Gastrocnemius medialis (tissue), 4 donors: Measurements from ENCODE around the gene PARP1. TPM values are rescaled to one million over a fixed set of nuclear protein-coding genes. Genes with fewer than 3 reads are reported as not detected.
A peak's percentile ranks its signal among the peaks of the same experiment; 100 is the strongest.

Source experiments
- ATAC-seq, 2 donors: fragments of 150-250 bp; one replicate each; pipeline ENCODE4 v1.9.1; 2016
- DNase-seq, 2 donors: peaks; one replicate each; pipeline ENCODE4 v3.0.0-alpha.2; 2019
- H3K27ac ChIP-seq, 4 donors: fragments of 200-600 bp; sonication (generic); 1 replicate in 1 of 4; 2 replicates in 3 of 4; pipeline ENCODE4 v1.5.1; 2016 to 2018; ENCODE audit warnings: mild to moderate bottlenecking in 2 of 4, moderate library complexity in 1 of 4
- H3K27me3 ChIP-seq, 3 donors: fragments of 200-600 bp; sonication (generic) in 2 of 3; 1 replicate in 1 of 3; 2 replicates in 2 of 3; pipeline versions ENCODE4 v1.5.1 to v1.6.0; 2016 to 2019; ENCODE audit warnings: mild to moderate bottlenecking in 1 of 3, moderate library complexity in 1 of 3
- H3K36me3 ChIP-seq, 2 donors: fragments of 200-600 bp; sonication (generic) in 1 of 2; one replicate each; pipeline ENCODE4 v1.5.1; 2017 to 2018
- H3K4me1 ChIP-seq, 2 donors: fragments of 200-600 bp; sonication (generic) in 1 of 2; one replicate each; pipeline ENCODE4 v1.5.1; 2016 to 2017; ENCODE audit warnings: mild to moderate bottlenecking in 2 of 2
- H3K4me3 ChIP-seq, 4 donors: fragments of 200-600 bp; sonication (generic) in 3 of 4; 1 replicate in 1 of 4; 2 replicates in 3 of 4; pipeline ENCODE4 v1.5.1; 2016 to 2019; ENCODE audit warnings: mild to moderate bottlenecking in 2 of 4
- H3K9me3 ChIP-seq, 3 donors: fragments of 200-600 bp; sonication (generic) in 2 of 3; 1 replicate in 1 of 3; 2 replicates in 2 of 3; pipeline ENCODE4 v1.5.1; 2016 to 2019
- POLR2A ChIP-seq, 2 donors: fragments of 450-650 bp; IDR thresholded peaks; one replicate each; pipeline ENCODE4 v1.6.1; 2017; ENCODE audit warnings: antibody characterized with exemption in 2 of 2, mild to moderate bottlenecking in 2 of 2, moderate library complexity in 2 of 2
- in situ Hi-C, 4 donors: fragments of 200-750 bp; cut with MboI; loops; one replicate each; pipeline versions ENCODE4 v1.15.0 to v1.8.0; 2017; ENCODE audit warnings: low sequenced_read_pairs in 4 of 4
- intact Hi-C: fragments of 100-400 bp; cut with DNase I; formaldehyde crosslinking; loops from one replicate; pipeline ENCODE4 v1.15.1; 2023; ENCODE audit warnings: low total_unique reads
- total RNA-seq, 4 donors: library from RNA; depleted of rRNA; stranded (reverse); fragments of >200 nt; gene quantifications; one replicate each; pipeline versions ENCODE4 v1.1.0 to v1.2.3, GENCODE V29; 2016
- TF ChIP-seq, protein P1 (sequence below), 5 experiments: fragments of 450-650 bp in 3 of 5; fragments of 200-600 bp in 2 of 5; sonication (generic) in 2 of 5; IDR thresholded peaks in 4 of 5; conservative IDR thresholded peaks in 1 of 5; 1 replicate in 4 of 5; 2 replicates in 1 of 5; pipeline ENCODE4 v1.5.1; 2016 to 2019; ENCODE audit warnings: antibody characterized with exemption in 5 of 5, mild to moderate bottlenecking in 3 of 5, moderate library complexity in 3 of 5

Gene PARP1
- total RNA-seq, 4 donors from 2014 or later: 63.8 to 117 (median 99.7) TPM

DNA sequence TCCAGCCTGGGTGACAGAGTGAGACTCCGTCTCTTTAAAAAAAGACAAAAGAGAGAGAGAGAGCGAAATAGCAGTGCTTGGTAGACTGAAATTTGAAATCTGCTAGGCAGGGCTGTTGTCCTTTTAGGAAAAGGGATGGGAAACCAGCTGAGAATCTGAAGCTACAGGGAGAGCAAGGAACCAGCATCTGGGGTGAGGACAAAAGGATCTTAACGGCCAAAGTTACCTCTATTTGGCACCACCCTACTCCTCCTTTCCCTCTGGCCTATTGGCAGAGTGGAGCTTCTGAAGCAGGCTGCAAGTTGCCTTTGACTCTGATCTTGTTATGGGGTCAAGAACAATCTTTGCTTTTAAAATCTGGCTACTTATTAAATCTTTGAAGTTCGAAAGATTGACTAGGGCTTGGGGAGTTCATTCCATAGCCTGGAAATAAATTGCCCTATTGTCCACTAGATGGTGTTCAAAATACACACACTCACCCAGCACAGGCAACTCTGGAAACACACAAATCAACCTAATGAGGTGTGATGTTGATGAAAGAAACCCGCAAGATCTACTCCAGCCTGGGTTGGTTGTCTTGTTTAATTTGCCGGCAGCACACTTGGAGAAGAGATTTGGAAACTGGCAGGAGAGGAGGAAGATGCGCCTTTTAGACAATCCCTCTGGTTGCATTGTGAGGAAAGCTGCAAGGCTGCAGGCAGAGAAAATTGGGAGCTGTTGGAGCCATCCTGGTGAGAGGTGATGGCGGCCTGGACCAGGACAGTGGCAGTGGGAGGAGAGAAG, 16.5 kb upstream of the PARP1 start:
- in situ Hi-C loops: loop anchor here in 1 of 4 donors (10.0 kb wide), 1 partner anchor 190 kb away; no protein-coding TSS in a partner anchor
- intact Hi-C loops: loop anchor here (5.0 kb wide), 1 partner anchor 183 kb away; no protein-coding TSS in a partner anchor
- Histone ChIP-seq H3K36me3 (no peaks in the 10 kb centered on the region), H3K4me1 (no peaks in the 10 kb centered on the region), H3K4me3 (no peak overlapping the region), H3K9me3 (no peaks in the 10 kb centered on the region), H3K27ac (no peak overlapping the region), H3K27me3 (peaks cover 0 to 5% (median 0%) of the 10 kb centered on the region in 3 donors)
- ATAC-seq (peak; percentile 49 to 52), DNase-seq (no peak)
- no peak for TF ChIP-seq POLR2A (IDR thresholded peaks at IDR 0.05)
- TF ChIP-seq, protein P1, sequence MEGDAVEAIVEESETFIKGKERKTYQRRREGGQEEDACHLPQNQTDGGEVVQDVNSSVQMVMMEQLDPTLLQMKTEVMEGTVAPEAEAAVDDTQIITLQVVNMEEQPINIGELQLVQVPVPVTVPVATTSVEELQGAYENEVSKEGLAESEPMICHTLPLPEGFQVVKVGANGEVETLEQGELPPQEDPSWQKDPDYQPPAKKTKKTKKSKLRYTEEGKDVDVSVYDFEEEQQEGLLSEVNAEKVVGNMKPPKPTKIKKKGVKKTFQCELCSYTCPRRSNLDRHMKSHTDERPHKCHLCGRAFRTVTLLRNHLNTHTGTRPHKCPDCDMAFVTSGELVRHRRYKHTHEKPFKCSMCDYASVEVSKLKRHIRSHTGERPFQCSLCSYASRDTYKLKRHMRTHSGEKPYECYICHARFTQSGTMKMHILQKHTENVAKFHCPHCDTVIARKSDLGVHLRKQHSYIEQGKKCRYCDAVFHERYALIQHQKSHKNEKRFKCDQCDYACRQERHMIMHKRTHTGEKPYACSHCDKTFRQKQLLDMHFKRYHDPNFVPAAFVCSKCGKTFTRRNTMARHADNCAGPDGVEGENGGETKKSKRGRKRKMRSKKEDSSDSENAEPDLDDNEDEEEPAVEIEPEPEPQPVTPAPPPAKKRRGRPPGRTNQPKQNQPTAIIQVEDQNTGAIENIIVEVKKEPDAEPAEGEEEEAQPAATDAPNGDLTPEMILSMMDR (IDR thresholded peaks at IDR 0.05 in 4 of 5, conservative IDR thresholded peaks at IDR 0.05 in 1 of 5): peak in 4 of 5 experiments; percentile 23 to 59 (median 49)

DNA sequence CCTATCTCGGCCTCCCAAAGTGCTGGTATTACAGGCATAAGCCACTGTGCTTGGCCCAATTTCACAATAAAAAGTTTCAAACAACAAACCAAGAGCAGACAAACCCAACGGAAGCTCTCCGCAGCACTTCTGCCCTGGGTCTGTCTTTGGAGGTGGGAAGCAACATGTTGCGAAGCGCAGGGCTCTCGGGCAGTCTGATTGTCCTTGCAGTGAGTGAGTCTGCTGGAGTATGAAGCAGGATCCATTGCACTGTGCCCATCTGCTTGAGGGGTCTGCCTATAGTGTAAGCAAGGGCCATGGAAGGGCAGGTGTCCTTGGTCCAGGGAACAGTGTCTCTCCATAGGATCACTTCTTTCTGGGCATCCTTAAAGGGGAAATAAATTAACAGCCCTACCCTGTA, 14.6 kb upstream of the PARP1 start:
- TF ChIP-seq POLR2A (IDR thresholded peaks at IDR 0.05): no peak
- TF ChIP-seq, protein P1 (IDR thresholded peaks at IDR 0.05 in 4 of 5, conservative IDR thresholded peaks at IDR 0.05 in 1 of 5): no peak
- no peak for ATAC-seq
- H3K27me3 ChIP-seq: peaks cover 0 to 4% (median 0%) of the 10 kb centered on the region in 3 donors

DNA sequence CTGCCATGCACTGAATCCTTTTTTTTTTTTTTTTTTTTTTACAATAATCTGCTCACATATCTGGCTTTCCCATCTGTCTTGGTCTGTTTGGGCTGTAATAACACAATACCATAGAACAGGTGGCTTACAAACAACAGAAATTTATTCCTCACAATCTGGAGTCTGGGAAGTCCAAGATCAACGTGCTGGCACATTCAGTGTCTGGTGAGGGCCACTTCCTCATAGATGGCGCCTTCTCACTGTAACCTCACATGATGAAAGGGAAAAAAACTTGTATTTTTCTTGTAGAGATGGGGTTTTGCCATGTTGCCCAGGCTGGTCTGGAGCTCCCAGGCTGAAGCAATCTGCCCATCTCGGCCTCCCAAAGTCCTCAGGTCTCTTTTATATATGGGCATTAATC, 13.0 kb upstream of the PARP1 start:
- DNase-seq (no peak), ATAC-seq (no peak)
- H3K9me3 ChIP-seq: no peaks in the 10 kb centered on the region
- H3K36me3 ChIP-seq: no peaks in the 10 kb centered on the region
- H3K4me1 ChIP-seq: no peaks in the 10 kb centered on the region
- no peak overlapping the region for H3K27ac ChIP-seq
- in situ Hi-C loops (loop anchor here in 1 of 4 donors (10.0 kb wide), 1 partner anchor 194 kb away; no protein-coding TSS in a partner anchor), intact Hi-C loops (loop anchor here (5.0 kb wide), 1 partner anchor 186 kb away; no protein-coding TSS in a partner anchor)
- H3K4me3 ChIP-seq: no peak overlapping the region
- no peaks in the 10 kb centered on the region for H3K27me3 ChIP-seq
- TF ChIP-seq, protein P1 (IDR thresholded peaks at IDR 0.05 in 4 of 5, conservative IDR thresholded peaks at IDR 0.05 in 1 of 5): no peak

More for the DNA sequence above, 14.6 kb upstream of the PARP1 start:
- in situ Hi-C loops: loop anchor here in 1 of 4 donors (10.0 kb wide), 1 partner anchor 192 kb away; no protein-coding TSS in a partner anchor
- Histone ChIP-seq H3K4me3 (no peak overlapping the region), H3K4me1 (no peaks in the 10 kb centered on the region), H3K9me3 (no peaks in the 10 kb centered on the region), H3K36me3 (no peaks in the 10 kb centered on the region), H3K27ac (no peak overlapping the region)
- no peak for DNase-seq
- intact Hi-C loops: loop anchor here (5.0 kb wide), 1 partner anchor 185 kb away; no protein-coding TSS in a partner anchor

DNA sequence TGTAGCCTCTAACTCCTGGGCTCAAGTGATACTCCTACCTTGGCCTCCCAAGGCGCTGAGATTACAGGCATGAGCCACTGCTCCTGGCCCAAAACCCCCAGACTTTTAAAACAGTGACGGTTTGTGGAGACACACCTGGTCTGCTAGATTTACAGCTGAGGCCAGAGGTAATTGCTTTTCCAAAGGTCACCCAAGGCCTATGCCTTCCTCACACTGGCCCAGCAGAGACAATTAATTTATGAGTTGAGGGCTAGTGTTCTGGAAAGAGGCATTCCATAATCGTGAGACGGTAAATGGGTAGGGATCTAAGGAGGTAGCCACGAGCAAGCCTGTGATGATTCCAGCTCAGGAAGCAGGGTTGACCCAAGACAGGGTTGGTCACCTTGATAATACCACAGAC, 12.4 kb upstream of the PARP1 start:
- H3K4me1 ChIP-seq: no peaks in the 10 kb centered on the region
- H3K27me3 ChIP-seq: no peaks in the 10 kb centered on the region
- in situ Hi-C loops (loop anchor here in 1 of 4 donors (10.0 kb wide), 1 partner anchor 194 kb away; no protein-coding TSS in a partner anchor), intact Hi-C loops (loop anchor here (5.0 kb wide), 1 partner anchor 187 kb away; no protein-coding TSS in a partner anchor)
- H3K9me3 ChIP-seq: no peaks in the 10 kb centered on the region
- no peak overlapping the region for H3K4me3 ChIP-seq
- H3K27ac ChIP-seq: no peak overlapping the region
- TF ChIP-seq, protein P1 (IDR thresholded peaks at IDR 0.05 in 4 of 5, conservative IDR thresholded peaks at IDR 0.05 in 1 of 5): no peak
- no peak for TF ChIP-seq POLR2A (IDR thresholded peaks at IDR 0.05)
- no peak for ATAC-seq
- H3K36me3 ChIP-seq: no peaks in the 10 kb centered on the region
- no peak for DNase-seq
